Measurements from ENCODE around the gene FILIP1L.

- TF ChIP-seq CTCF (IDR thresholded peaks at IDR 0.05) (no peak), EZH2 (IDR thresholded peaks at IDR 0.05; ENCODE audit: borderline replicate concordance, insufficient read depth, low read depth, low read length, poor library complexity, severe bottlenecking) (no peak)
These were observed 318.7 kb downstream of the FILIP1L start for GRCh38 chr3:99795573-99795972.

Measured in B cell (primary cell).